Iris pigment epithelial cell (primary cell): Measurements from ENCODE around the gene MT1A.

Experiments
- DNase-seq: peaks from one replicate; pipeline ENCODE4 v3.0.0-alpha.2; 2011; ENCODE audit warnings: low read depth

The MT1A gene

GRCh38 chr16:56679818-56680217 is 41.4 kb downstream of the MT1A start:
- DNase-seq = no peak

GRCh38 chr16:56681939-56682702 is 43.7 kb downstream of the MT1A start, which contains the start of gene MT1X:
MT1X (plus strand) TSS chr16:56682470; CDS start chr16:56682541, 71 bp downstream.
- DNase-seq = peak; percentile 85

GRCh38 chr16:56682703-56683397 is 44.4 kb downstream of the MT1A start:
- no peak for DNase-seq

GRCh38 chr16:56683424-56684172 is 45.1 kb downstream of the MT1A start:
- no peak for DNase-seq

- no peak for DNase-seq
Observed at GRCh38 chr16:56684256-56684925, 45.9 kb downstream of the MT1A start.

GRCh38 chr16:56684926-56685590 is 46.6 kb downstream of the MT1A start:
- DNase-seq = no peak

GRCh38 chr16:56686758-56687157 is 48.3 kb downstream of the MT1A start:
- DNase-seq = no peak

- no peak for DNase-seq
Observed at GRCh38 chr16:56688762-56689161, 50.3 kb downstream of the MT1A start.

GRCh38 chr16:56689171-56689570 is 50.7 kb downstream of the MT1A start:
- DNase-seq = peak; percentile 20
